ENCODE results near the gene SORCS3.

Gene SORCS3

GRCh38 chr10:104663076-104663475, 22.0 kb downstream of the SORCS3 start:
- TF ChIP-seq CTCF (IDR thresholded peaks at IDR 0.05; ENCODE audit: low read depth, low read length, missing control alignments), result no peak
- Histone ChIP-seq H3K36me3 (replicated peaks) (no peaks in the 10 kb centered on the region), H3K27ac (no peak overlapping the region), H3K27me3 (replicated peaks) (no peaks in the 10 kb centered on the region), H3K4me3 (ENCODE audit: low read depth, low read length) (no peak overlapping the region)
- no peak for DNase-seq
- in situ Hi-C loops (cut with HindIII; ENCODE audit: low pct_ligation_motif_present, low sequenced_read_pairs), result no loop called here

DNA sequence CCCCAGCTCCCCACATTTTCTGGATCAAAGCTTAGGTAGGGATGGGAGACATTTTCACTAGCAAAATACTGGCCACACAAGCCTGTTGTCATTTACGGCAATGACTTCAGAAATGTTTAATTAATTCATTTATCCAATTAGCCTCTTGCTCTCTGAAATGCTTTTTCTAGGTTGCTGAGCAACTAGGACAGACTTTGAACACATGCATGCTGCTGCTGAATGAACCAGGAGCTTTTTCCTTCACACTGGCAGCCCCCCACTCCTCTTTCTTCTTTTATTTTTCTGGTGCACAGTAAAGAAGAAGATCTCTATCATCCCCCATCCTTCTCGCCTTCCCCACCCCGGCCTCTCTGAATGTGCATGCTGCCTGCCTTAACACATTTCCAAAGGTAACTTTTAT, 22.5 kb downstream of the SORCS3 start:
- Histone ChIP-seq H3K36me3 (replicated peaks) (no peaks in the 10 kb centered on the region), H3K27me3 (replicated peaks) (no peaks in the 10 kb centered on the region), H3K27ac (no peak overlapping the region), H3K4me3 (ENCODE audit: low read depth, low read length) (no peak overlapping the region)
- DNase-seq, result no peak
- in situ Hi-C loops (cut with HindIII; ENCODE audit: low pct_ligation_motif_present, low sequenced_read_pairs), result no loop called here
- TF ChIP-seq CTCF (IDR thresholded peaks at IDR 0.05; ENCODE audit: low read depth, low read length, missing control alignments), result no peak

DNA sequence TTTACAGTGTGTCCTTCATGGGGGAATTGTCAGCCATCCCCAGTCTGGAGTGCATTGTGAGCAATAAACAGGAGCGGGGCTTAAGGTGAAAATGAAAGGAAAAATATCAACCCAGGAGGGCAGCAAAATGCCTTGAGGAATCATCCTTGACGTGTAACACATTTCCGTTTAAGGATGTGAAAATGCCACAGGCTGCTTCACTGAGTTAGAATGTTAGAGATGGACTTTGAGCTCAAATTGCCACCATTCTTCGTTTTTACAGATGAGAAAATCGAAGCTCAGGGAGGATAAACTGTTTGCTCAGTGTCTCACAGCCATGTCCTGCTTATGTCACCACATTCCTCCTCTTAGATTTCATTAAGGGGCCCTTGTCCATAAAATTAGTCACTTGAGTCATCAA, 23.1 kb downstream of the SORCS3 start:
- Histone ChIP-seq H3K36me3 (replicated peaks) (no peaks in the 10 kb centered on the region), H3K27me3 (replicated peaks) (no peaks in the 10 kb centered on the region), H3K4me3 (ENCODE audit: low read depth, low read length) (no peak overlapping the region), H3K27ac (no peak overlapping the region)
- DNase-seq, result no peak
- in situ Hi-C loops (cut with HindIII; ENCODE audit: low pct_ligation_motif_present, low sequenced_read_pairs), result no loop called here
- TF ChIP-seq CTCF (IDR thresholded peaks at IDR 0.05; ENCODE audit: low read depth, low read length, missing control alignments), result no peak

- TF ChIP-seq CTCF (IDR thresholded peaks at IDR 0.05; ENCODE audit: low read depth, low read length, missing control alignments), result no peak
- no peaks in the 10 kb centered on the region for H3K27me3 ChIP-seq (replicated peaks)
- no peak for DNase-seq
- in situ Hi-C loops (cut with HindIII; ENCODE audit: low pct_ligation_motif_present, low sequenced_read_pairs), result no loop called here
- no peak overlapping the region for H3K27ac ChIP-seq
- H3K4me3 ChIP-seq (ENCODE audit: low read depth, low read length), result no peak overlapping the region
- H3K36me3 ChIP-seq (replicated peaks), result no peaks in the 10 kb centered on the region
Measured at GRCh38 chr10:104665174-104665573, 24.1 kb downstream of the SORCS3 start.

GRCh38 chr10:104666106-104666505, 25.0 kb downstream of the SORCS3 start:
- H3K27ac ChIP-seq, result no peak overlapping the region

More at GRCh38 chr10:104666106-104666505, 25.0 kb downstream of the SORCS3 start:
- Histone ChIP-seq H3K4me3 (ENCODE audit: low read depth, low read length) (no peak overlapping the region), H3K36me3 (replicated peaks) (no peaks in the 10 kb centered on the region), H3K27me3 (replicated peaks) (no peaks in the 10 kb centered on the region)
- DNase-seq, result no peak
- in situ Hi-C loops (cut with HindIII; ENCODE audit: low pct_ligation_motif_present, low sequenced_read_pairs), result no loop called here
- no peak for TF ChIP-seq CTCF (IDR thresholded peaks at IDR 0.05; ENCODE audit: low read depth, low read length, missing control alignments)

Data from brain microvascular endothelial cell (primary cell).